A673 (cell line): ENCODE measurements around the gene KIF9. TPM values are rescaled to one million over a fixed set of nuclear protein-coding genes. Genes with fewer than 3 reads are reported as not detected.

Experiments used
- BruUV-seq: library from RNA; stranded (reverse); fragments of 400-500 nt; replicated peaks from 2 replicates; lab custom pipeline; 2021; lab: Mats Ljungman, UMichigan
- CTCF ChIA-PET: fragments of 300-600 bp; sonication (Branson Sonifier 250); formaldehyde crosslinking; loops from one replicate; lab custom pipeline; 2022; ENCODE audit warnings: antibody characterized with exemption; lab: Charles Lee
- POLR2A ChIA-PET: fragments of 300-600 bp; sonication (Branson Sonifier 250); formaldehyde crosslinking; loops from one replicate; lab custom pipeline; 2022; ENCODE audit warnings: antibody characterized with exemption; ENCODE audit not compliant: low non-redundant PET; lab: Charles Lee
- DNase-seq: peaks from one replicate; pipeline ENCODE4 v3.0.0-alpha.2; 2015; ENCODE audit warnings: low spot score
- H3K27ac ChIP-seq: fragments of 200-600 bp; sonication (generic); 2 replicates; pipeline ENCODE4 v1.5.1; 2016; ENCODE audit warnings: mixed run types, low read depth, mild to moderate bottlenecking, mixed read lengths, antibody characterized with exemption, low read length; ENCODE audit not compliant: poor library complexity, severe bottlenecking
- H3K27me3 ChIP-seq: fragments of 200-600 bp; sonication (generic); replicated peaks from 2 replicates; pipeline ENCODE4 v1.6.1; 2017; ENCODE audit warnings: mixed run types, low read depth, mild to moderate bottlenecking, mixed read lengths, antibody characterized with exemption, low read length; ENCODE audit not compliant: insufficient read depth, poor library complexity
- H3K36me3 ChIP-seq: fragments of 200-600 bp; sonication (generic); 2 replicates; pipeline ENCODE4 v1.6.1; 2016; ENCODE audit warnings: mixed run types, mild to moderate bottlenecking, mixed read lengths, antibody characterized with exemption, low read length; ENCODE audit not compliant: insufficient read depth, poor library complexity, severe bottlenecking
- H3K4me1 ChIP-seq: fragments of 200-600 bp; sonication (generic); 2 replicates; pipeline ENCODE4 v1.6.1; 2017; ENCODE audit warnings: mixed run types, mild to moderate bottlenecking, mixed read lengths, antibody characterized with exemption, low read length; ENCODE audit not compliant: insufficient read depth, poor library complexity, severe bottlenecking
- H3K4me3 ChIP-seq: fragments of 200-600 bp; sonication (generic); 2 replicates; pipeline ENCODE4 v1.5.1; 2016; ENCODE audit warnings: low read depth, mixed run types, mild to moderate bottlenecking, mixed read lengths, low read length; ENCODE audit not compliant: poor library complexity, severe bottlenecking
- H3K9me3 ChIP-seq: fragments of 200-600 bp; sonication (generic); 2 replicates; pipeline ENCODE4 v1.6.1; 2016; ENCODE audit warnings: mixed run types, low read depth, mild to moderate bottlenecking, mixed read lengths, antibody characterized with exemption, low read length; ENCODE audit not compliant: poor library complexity, severe bottlenecking
- EZH2 ChIP-seq: fragments of 200-600 bp; sonication (generic); IDR thresholded peaks from 2 replicates; pipeline ENCODE4 v1.6.1; 2017; ENCODE audit warnings: borderline replicate concordance, low read depth, mild to moderate bottlenecking, mixed read lengths, antibody characterized with exemption, low read length; ENCODE audit not compliant: poor library complexity, severe bottlenecking
- intact Hi-C: fragments of 100-400 bp; cut with micrococcal nuclease; formaldehyde crosslinking; loops from one replicate; pipeline ENCODE4 v1.10.0; 2022; ENCODE audit not compliant: unreplicated experiment
- total RNA-seq: library from RNA; stranded (reverse); gene quantifications from 2 replicates; pipeline ENCODE4 v1.2.3, GENCODE V29; 2021
- TF ChIP-seq, protein P1 (sequence below): fragments of 300-800, 200-600 bp; sonication (generic); conservative IDR thresholded peaks from 2 replicates; pipeline ENCODE4 v1.5.1; 2017; ENCODE audit warnings: low read depth, mild to moderate bottlenecking, antibody characterized with exemption, low read length, moderate library complexity, mixed read lengths

KIF9 gene
- total RNA-seq, 1 experiment from 2014 or later: 4.7 TPM

DNA sequence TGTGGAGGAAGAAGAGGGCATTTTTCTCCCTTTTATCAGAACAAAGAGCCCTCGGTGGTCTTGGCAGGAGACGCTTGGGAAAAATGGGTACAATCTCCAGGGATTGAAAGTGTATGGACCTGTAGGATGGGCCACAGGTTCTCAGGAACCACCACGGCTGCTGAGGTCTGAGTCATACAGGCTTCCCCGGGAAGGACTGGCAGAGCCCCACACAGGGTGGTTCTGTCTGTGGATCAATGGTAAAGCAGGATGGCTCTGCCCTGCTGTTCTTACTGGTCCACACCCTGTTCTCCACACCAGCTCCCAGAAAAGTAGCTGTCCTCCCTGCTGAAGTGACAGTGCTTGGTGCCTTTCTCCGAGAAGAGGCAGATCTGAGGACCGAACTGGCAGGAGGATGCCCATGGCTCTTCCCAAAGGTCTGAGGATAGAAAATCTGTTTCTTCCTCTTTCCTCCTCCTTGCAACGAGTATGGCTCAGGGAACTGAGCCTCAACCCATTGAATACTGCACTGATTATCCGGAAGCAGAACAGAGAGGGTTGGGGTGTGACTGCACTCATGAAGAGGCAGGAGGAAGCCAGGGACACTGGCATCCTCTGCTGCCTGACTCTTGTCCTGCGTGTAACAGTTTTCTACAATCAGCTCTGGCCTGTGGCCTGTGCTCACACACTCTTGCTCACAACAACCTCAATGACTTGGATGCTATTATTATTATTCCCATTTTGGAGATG, 39.0 kb downstream of the KIF9 start:
- intact Hi-C loops: no loop called here
- BruUV-seq: no TSS peak
- POLR2A ChIA-PET: no interaction called here
- Histone ChIP-seq H3K27me3 (no peaks in the 10 kb centered on the region), H3K4me3 (no peak overlapping the region), H3K27ac (no peak overlapping the region), H3K4me1 (no peaks in the 10 kb centered on the region), H3K36me3 (no peaks in the 10 kb centered on the region), H3K9me3 (no peaks in the 10 kb centered on the region)
- CTCF ChIA-PET: no interaction called here
- no peak for DNase-seq
- no peak for TF ChIP-seq EZH2
- TF ChIP-seq, protein P1, sequence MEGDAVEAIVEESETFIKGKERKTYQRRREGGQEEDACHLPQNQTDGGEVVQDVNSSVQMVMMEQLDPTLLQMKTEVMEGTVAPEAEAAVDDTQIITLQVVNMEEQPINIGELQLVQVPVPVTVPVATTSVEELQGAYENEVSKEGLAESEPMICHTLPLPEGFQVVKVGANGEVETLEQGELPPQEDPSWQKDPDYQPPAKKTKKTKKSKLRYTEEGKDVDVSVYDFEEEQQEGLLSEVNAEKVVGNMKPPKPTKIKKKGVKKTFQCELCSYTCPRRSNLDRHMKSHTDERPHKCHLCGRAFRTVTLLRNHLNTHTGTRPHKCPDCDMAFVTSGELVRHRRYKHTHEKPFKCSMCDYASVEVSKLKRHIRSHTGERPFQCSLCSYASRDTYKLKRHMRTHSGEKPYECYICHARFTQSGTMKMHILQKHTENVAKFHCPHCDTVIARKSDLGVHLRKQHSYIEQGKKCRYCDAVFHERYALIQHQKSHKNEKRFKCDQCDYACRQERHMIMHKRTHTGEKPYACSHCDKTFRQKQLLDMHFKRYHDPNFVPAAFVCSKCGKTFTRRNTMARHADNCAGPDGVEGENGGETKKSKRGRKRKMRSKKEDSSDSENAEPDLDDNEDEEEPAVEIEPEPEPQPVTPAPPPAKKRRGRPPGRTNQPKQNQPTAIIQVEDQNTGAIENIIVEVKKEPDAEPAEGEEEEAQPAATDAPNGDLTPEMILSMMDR: no peak

- ChIA-PET CTCF (no interaction called here), POLR2A (no interaction called here)
- no peak for DNase-seq
- H3K27ac ChIP-seq: no peak overlapping the region
- intact Hi-C loops: no loop called here
- H3K36me3 ChIP-seq: no peaks in the 10 kb centered on the region
- no peak overlapping the region for H3K4me3 ChIP-seq
- no peaks in the 10 kb centered on the region for H3K9me3 ChIP-seq
- no TSS peak for BruUV-seq
- no peaks in the 10 kb centered on the region for H3K27me3 ChIP-seq
- TF ChIP-seq, protein P1: no peak
- no peak for TF ChIP-seq EZH2
- H3K4me1 ChIP-seq: no peaks in the 10 kb centered on the region
Observed at GRCh38 chr3:47239929-47240328, 42.7 kb downstream of the KIF9 start.

- no peaks in the 10 kb centered on the region for H3K36me3 ChIP-seq
- no TSS peak for BruUV-seq
- no peaks in the 10 kb centered on the region for H3K27me3 ChIP-seq
- CTCF ChIA-PET: no interaction called here
- no peak overlapping the region for H3K27ac ChIP-seq
- intact Hi-C loops: no loop called here
- no peaks in the 10 kb centered on the region for H3K4me1 ChIP-seq
- no peaks in the 10 kb centered on the region for H3K9me3 ChIP-seq
- H3K4me3 ChIP-seq: no peak overlapping the region
- DNase-seq: no peak
- POLR2A ChIA-PET: no interaction called here
- no peak for TF ChIP-seq EZH2
- TF ChIP-seq, protein P1: no peak
Observed at GRCh38 chr3:47238017-47238416, 44.6 kb downstream of the KIF9 start.
